MM.1S (cell line): ENCODE measurements around the gene COX4I1.

Source experiments
- DNase-seq: peaks from one replicate; pipeline ENCODE4 v3.0.0-alpha.2; 2015
- H2AFZ ChIP-seq: fragments of 300-600 bp; sonication (generic); 2 replicates; pipeline ENCODE4 v1.6.0; 2016; ENCODE audit warnings: antibody characterized with exemption, low read length
- H3F3A ChIP-seq: fragments of 300-600 bp; sonication (generic); 2 replicates; pipeline ENCODE4 v1.6.1; 2016; ENCODE audit warnings: mild to moderate bottlenecking, antibody characterized with exemption, low read length, moderate library complexity, mixed read lengths; ENCODE audit not compliant: insufficient read depth
- H3K27ac ChIP-seq: fragments of 300-600 bp; sonication (generic); 2 replicates; pipeline ENCODE4 v1.5.1; 2016; ENCODE audit warnings: mild to moderate bottlenecking, low read length
- H3K27me3 ChIP-seq: fragments of 300-600 bp; sonication (generic); replicated peaks from 2 replicates; pipeline ENCODE4 v1.6.0; 2016; ENCODE audit warnings: low read length; ENCODE audit not compliant: insufficient read depth
- H3K36me3 ChIP-seq: fragments of 300-600 bp; sonication (generic); replicated peaks from 2 replicates; pipeline ENCODE4 v1.6.1; 2016; ENCODE audit warnings: mild to moderate bottlenecking, low read length, mixed read lengths; ENCODE audit not compliant: insufficient read depth
- H3K4me1 ChIP-seq: fragments of 300-600 bp; sonication (generic); 2 replicates; pipeline ENCODE4 v1.6.1; 2016; ENCODE audit warnings: low read length, mixed read lengths
- H3K4me2 ChIP-seq: fragments of 300-600 bp; sonication (generic); 2 replicates; pipeline ENCODE4 v1.6.0; 2016; ENCODE audit warnings: low read depth, low read length
- H3K4me3 ChIP-seq: fragments of 300-600 bp; sonication (generic); 2 replicates; pipeline ENCODE4 v1.5.1; 2016; ENCODE audit warnings: low read length, mixed read lengths
- H3K79me2 ChIP-seq: fragments of 300-600 bp; sonication (generic); 2 replicates; pipeline ENCODE4 v1.6.1; 2016; ENCODE audit warnings: mixed run types, low read length, mixed read lengths
- H3K9ac ChIP-seq: fragments of 300-600 bp; sonication (generic); 2 replicates; pipeline ENCODE4 v1.6.1; 2016; ENCODE audit warnings: low read length, mixed read lengths
- H3K9me2 ChIP-seq: fragments of 300-600 bp; sonication (generic); replicated peaks from 2 replicates; pipeline ENCODE4 v1.6.1; 2016; ENCODE audit warnings: mild to moderate bottlenecking, low read length, mixed read lengths; ENCODE audit not compliant: insufficient read depth
- H3K9me3 ChIP-seq: fragments of 300-600 bp; sonication (generic); replicated peaks from 2 replicates; pipeline ENCODE4 v1.6.1; 2016; ENCODE audit warnings: mild to moderate bottlenecking, low read length, mixed read lengths; ENCODE audit not compliant: insufficient read depth
- H4K20me1 ChIP-seq: fragments of 300-600 bp; sonication (generic); 2 replicates; pipeline ENCODE4 v1.6.1; 2016; ENCODE audit warnings: mild to moderate bottlenecking, low read length, moderate library complexity, mixed read lengths; ENCODE audit not compliant: insufficient read depth
- CTCF ChIP-seq: fragments of 300-600 bp; sonication (generic); IDR thresholded peaks from 2 replicates; pipeline ENCODE4 v1.5.1; 2016; ENCODE audit warnings: antibody characterized with exemption, low read length, mixed read lengths
- EZH2 ChIP-seq: fragments of 300-600 bp; sonication (generic); optimal IDR thresholded peaks from 2 replicates; pipeline ENCODE3; 2017; ENCODE audit warnings: low read depth, mild to moderate bottlenecking, antibody characterized with exemption, low read length, mixed read lengths
- EZH2phosphoT487 ChIP-seq: fragments of 300-600 bp; sonication (generic); IDR thresholded peaks from 2 replicates; pipeline ENCODE4 v1.6.1; 2018; ENCODE audit warnings: antibody characterized with exemption, low read length

Gene COX4I1

GRCh38 chr16:85777583-85778310 is 21.7 kb upstream of the COX4I1 start:
- no peaks in the 10 kb centered on the region for H3F3A ChIP-seq
- no peak overlapping the region for H2AFZ ChIP-seq
- no peak overlapping the region for H3K4me3 ChIP-seq
- no peaks in the 10 kb centered on the region for H3K79me2 ChIP-seq
- no peaks in the 10 kb centered on the region for H3K9me3 ChIP-seq
- no peak overlapping the region for H3K9ac ChIP-seq
- H3K4me2 ChIP-seq = no peak overlapping the region
- no peaks in the 10 kb centered on the region for H3K9me2 ChIP-seq
- TF ChIP-seq EZH2phosphoT487 (no peak), EZH2 (no peak), CTCF (no peak)
- no peaks in the 10 kb centered on the region for H3K4me1 ChIP-seq
- H3K36me3 ChIP-seq = no peaks in the 10 kb centered on the region
- H3K27me3 ChIP-seq = no peaks in the 10 kb centered on the region
- no peak for DNase-seq
- no peaks in the 10 kb centered on the region for H4K20me1 ChIP-seq
- H3K27ac ChIP-seq = no peak overlapping the region

GRCh38 chr16:85778873-85779272 is 20.6 kb upstream of the COX4I1 start:
- Histone ChIP-seq H3K36me3 (no peaks in the 10 kb centered on the region), H3K4me3 (no peak overlapping the region), H4K20me1 (no peaks in the 10 kb centered on the region)

GRCh38 chr16:85780281-85780680 is 19.2 kb upstream of the COX4I1 start:
- no peaks in the 10 kb centered on the region for H3K27me3 ChIP-seq
- no peak overlapping the region for H2AFZ ChIP-seq
- H3K79me2 ChIP-seq = no peaks in the 10 kb centered on the region
- no peaks in the 10 kb centered on the region for H3K4me1 ChIP-seq
- H3K4me3 ChIP-seq = no peak overlapping the region
- no peak overlapping the region for H3K9ac ChIP-seq
- no peak overlapping the region for H3K27ac ChIP-seq
- no peak for TF ChIP-seq EZH2
- no peak for TF ChIP-seq EZH2phosphoT487
- TF ChIP-seq CTCF = no peak
- no peak for DNase-seq
- H3K9me3 ChIP-seq = no peaks in the 10 kb centered on the region
- no peaks in the 10 kb centered on the region for H3K9me2 ChIP-seq
- no peak overlapping the region for H3K4me2 ChIP-seq
- no peaks in the 10 kb centered on the region for H3F3A ChIP-seq
- no peaks in the 10 kb centered on the region for H4K20me1 ChIP-seq
- no peaks in the 10 kb centered on the region for H3K36me3 ChIP-seq

More at GRCh38 chr16:85778873-85779272, 20.6 kb upstream of the COX4I1 start:
- no peak overlapping the region for H3K4me2 ChIP-seq
- no peak for TF ChIP-seq EZH2
- TF ChIP-seq CTCF = no peak
- TF ChIP-seq EZH2phosphoT487 = no peak
- DNase-seq = no peak
- H3K9me2 ChIP-seq = no peaks in the 10 kb centered on the region
- no peaks in the 10 kb centered on the region for H3K79me2 ChIP-seq
- no peak overlapping the region for H2AFZ ChIP-seq
- no peaks in the 10 kb centered on the region for H3K4me1 ChIP-seq
- no peaks in the 10 kb centered on the region for H3K27me3 ChIP-seq
- H3K27ac ChIP-seq = no peak overlapping the region
- H3K9me3 ChIP-seq = no peaks in the 10 kb centered on the region
- no peak overlapping the region for H3K9ac ChIP-seq
- no peaks in the 10 kb centered on the region for H3F3A ChIP-seq
